ENCODE results near the gene NCOA7.

DNA sequence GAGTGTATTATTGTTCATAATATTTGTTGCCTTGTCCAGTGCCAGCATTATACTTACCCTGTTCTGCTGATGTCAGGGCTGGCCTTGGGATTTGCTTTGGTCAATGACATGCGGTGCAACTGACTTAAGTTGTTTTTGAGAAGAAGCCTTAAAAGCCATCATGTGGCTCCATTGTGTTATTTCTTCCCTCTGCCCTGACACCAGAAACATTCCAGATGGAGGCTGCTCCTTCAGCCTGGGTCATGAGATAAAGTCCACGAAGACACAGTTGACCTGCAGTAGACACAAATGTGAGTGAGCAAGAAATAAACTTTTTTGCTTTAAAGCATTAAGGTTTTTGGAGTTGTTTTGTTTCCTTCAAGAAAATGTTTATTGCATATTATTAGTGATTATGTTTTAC, 158.3 kb downstream of the NCOA7 start:
- TF ChIP-seq GATA2 (IDR thresholded peaks at IDR 0.05; ENCODE audit: low read depth, low read length) (no peak), GATA3 (IDR thresholded peaks at IDR 0.05; ENCODE audit: low read depth, low read length) (no peak)

Data from SH-SY5Y (cell line).